Right cardiac atrium (tissue), 5 donors: Measurements from ENCODE around the gene NDUFA13. TPM values are rescaled to one million over a fixed set of nuclear protein-coding genes. Genes with fewer than 3 reads are reported as not detected.
"Not testable (repeated sequence)": the region's sequence is repeated elsewhere in the genome, so short reads cannot be mapped to it uniquely, and the experiment has no call there.

Experiments used
- ATAC-seq, 2 donors: fragments of 200-7000 bp; cut with Tn5 transposase; one replicate each; pipeline versions ENCODE4 v1.8.0 to v1.9.1; 2020; ENCODE audit warnings: moderate library complexity in 2 of 2, mild to moderate bottlenecking in 1 of 2
- DNase-seq, 3 donors: peaks; one replicate each; pipeline ENCODE4 v3.0.0-alpha.2; 2020
- H3K27ac ChIP-seq: one replicate; pipeline ENCODE4 v1.5.1; 2013; ENCODE audit warnings: mild to moderate bottlenecking, low read length, control low read depth, moderate library complexity
- H3K27me3 ChIP-seq: one replicate; pipeline ENCODE4 v1.6.1; 2013; ENCODE audit not compliant: control insufficient read depth, insufficient read depth
- H3K4me1 ChIP-seq: one replicate; pipeline ENCODE4 v1.6.1; 2013; ENCODE audit warnings: low read length; ENCODE audit not compliant: control insufficient read depth, insufficient read depth
- H3K4me3 ChIP-seq: one replicate; pipeline ENCODE4 v1.5.1; 2013; ENCODE audit warnings: low read length, control low read depth
- H3K9me3 ChIP-seq: one replicate; pipeline ENCODE4 v1.6.1; 2013; ENCODE audit warnings: low read length; ENCODE audit not compliant: control insufficient read depth
- WGBS: extraction: QIAGEN DNeasy Blood & Tissue Kit; methylation state at CpG from one replicate; pipeline ENCODE4 v1.1.7; 2013; 5-methylcytosine and 5-hydroxymethylcytosine counted together
- intact Hi-C, 4 donors: fragments of 100-400 bp; cut with DNase I; formaldehyde crosslinking; loops; one replicate each; pipeline versions ENCODE4 v1.11.0 to v1.14.0; 2022 to 2023
- long read RNA-seq, 4 donors: library from polyadenylated mRNA; unstranded; transcript quantifications; one replicate each; pipeline ENCODE4 v2.0.0, GENCODE V29; 2020 to 2021
- polyA plus RNA-seq: library from polyadenylated mRNA; stranded (reverse); fragments of 200-250 nt; gene quantifications from one replicate; pipeline ENCODE4 v1.2.3, GENCODE V29; 2013
- total RNA-seq, 4 donors: library from RNA; stranded (reverse); fragmentation: NEBNext Ultra II Directional; extraction: Animal tissue kit (Norgen Biotek cat#: 25700); gene quantifications; one replicate each; pipeline ENCODE4 v1.2.1, GENCODE V29; 2021
- donor health status: healthy with polysubstance abuse.
- donor health status: DM: no; HTN: yes; CAD: no.
- donor health status: DM: no; HTN: no; CAD: no.
- donor health status: DM: no; HTN: yes; CAD: no; lungs with severe emphysema.
- donor health status: DM: yes; HTN: yes; CAD: no.

The NDUFA13 gene
- total RNA-seq: 1,000 to 10,000 TPM in 1 of 4 donors, 100 to 1,000 TPM in 3; 785 to 1,013 (median 850) TPM
- 1,226 TPM for polyA plus RNA-seq
- long read RNA-seq, donor 1, transcript NDUFA13-204 (5 exons, 991 nt): major isoform, 400 of 403 reads
- long read RNA-seq, donor 1, partial matches to known transcripts: 0 of 403 reads
- long read RNA-seq, donor 1, other reads (novel, unspliced or antisense): 2 of 403 reads
- long read RNA-seq, donor 2, transcript NDUFA13-204 (5 exons, 991 nt): major isoform, 378 of 410 reads
- long read RNA-seq, donor 2, partial matches to known transcripts: 31 of 410 reads
- long read RNA-seq, donor 2, other reads (novel, unspliced or antisense): 0 of 410 reads
- long read RNA-seq, donor 3, transcript NDUFA13-204 (5 exons, 991 nt): major isoform, 87 of 131 reads
- long read RNA-seq, donor 3, partial matches to known transcripts: 43 of 131 reads
- long read RNA-seq, donor 3, other reads (novel, unspliced or antisense): 0 of 131 reads
- long read RNA-seq, donor 4, transcript NDUFA13-204 (5 exons, 991 nt): major isoform, 201 of 212 reads
- long read RNA-seq, donor 4, partial matches to known transcripts: 11 of 212 reads
- long read RNA-seq, donor 4, other reads (novel, unspliced or antisense): 0 of 212 reads

DNA sequence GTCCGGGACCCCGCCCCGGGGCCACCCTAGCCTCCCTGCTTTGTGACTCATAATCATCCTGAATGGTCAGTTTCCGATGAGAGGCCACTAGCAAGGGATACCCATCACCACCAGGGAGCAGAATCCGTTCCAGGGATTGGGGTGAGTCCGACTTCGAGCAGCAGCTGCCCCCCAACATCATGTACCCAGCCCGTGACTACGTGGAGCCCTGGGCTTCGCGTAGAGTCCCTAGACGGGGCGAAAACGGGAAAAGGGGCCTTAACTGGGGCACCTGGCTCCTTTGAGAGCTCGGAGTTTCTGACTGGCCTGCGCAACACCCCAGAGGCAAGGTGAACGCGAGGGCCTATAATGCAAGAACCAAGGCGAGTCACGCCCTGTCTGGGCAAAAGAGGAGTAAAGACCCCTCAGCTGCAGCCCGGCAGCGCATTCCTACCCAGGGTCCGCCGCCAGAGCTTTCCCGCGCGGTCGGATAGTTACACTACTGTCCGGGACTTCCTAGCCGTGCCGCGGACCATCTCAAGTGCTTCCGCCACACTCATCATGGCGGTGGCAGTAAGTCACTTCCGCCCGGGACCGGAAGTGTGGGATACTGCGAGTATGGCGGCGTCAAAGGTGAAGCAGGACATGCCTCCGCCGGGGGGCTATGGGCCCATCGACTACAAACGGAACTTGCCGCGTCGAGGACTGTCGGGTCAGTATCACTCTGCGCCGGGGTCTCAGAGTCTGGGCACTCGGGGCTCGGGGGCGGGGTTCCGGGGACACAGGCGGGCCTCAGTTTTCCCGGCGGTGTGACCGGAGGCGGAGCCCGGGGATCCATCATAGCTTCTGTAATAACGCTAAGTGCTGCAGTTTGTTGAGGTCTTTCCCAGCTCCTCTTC is at the start of gene NDUFA13:
Gene NDUFA13 (plus strand): TSS at position 584 of the 878 bp plus-strand sequence. CDS start 14 bp downstream, at position 598.
- Histone ChIP-seq H3K9me3 (no peaks in the 10 kb centered on the region), H3K27ac (peak within 1 kb of the TSS; percentile 82), H3K4me3 (peak within 1 kb of the TSS; percentile 79), H3K4me1 (peaks cover 1% of the 10 kb centered on the region), H3K27me3 (no peaks in the 10 kb centered on the region)
- ATAC-seq (peak; percentile 91 to 92), DNase-seq (peak; percentile 92 to 97 (median 97))
- WGBS: 5% methylated on average over 61 of the region's 61 CpGs
- intact Hi-C loops: no loop called here

DNA sequence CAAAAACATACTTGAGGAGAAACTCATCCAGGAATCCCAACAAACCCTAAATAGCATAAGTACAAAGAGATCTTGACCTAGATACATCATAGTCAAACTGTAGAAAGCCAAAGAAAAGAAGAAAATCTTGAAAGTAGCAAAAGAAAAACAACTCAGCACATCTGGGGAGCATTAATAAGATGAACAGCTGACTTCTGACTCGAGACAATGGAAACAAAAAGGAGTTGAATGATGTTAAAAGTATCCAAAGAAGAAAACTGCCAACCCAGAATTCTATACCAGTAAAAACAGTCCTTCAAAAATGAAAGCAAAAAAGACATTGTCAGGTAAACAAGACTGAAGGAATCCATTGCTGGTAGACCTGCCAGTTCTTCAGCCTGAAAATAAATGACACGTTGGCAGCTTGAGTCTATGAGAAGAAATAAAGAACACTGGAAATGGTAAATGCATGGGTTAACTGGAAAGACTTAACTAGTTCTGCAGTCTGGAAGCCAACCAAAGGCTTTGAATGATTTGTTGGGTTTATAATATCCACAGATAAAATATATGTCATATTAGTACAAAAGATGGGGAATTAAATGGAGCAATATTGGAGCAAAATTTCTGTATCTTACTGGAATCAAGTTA is 47.5 kb upstream of the NDUFA13 start:
- Histone ChIP-seq H3K4me1 (peaks cover 8% of the 10 kb centered on the region), H3K9me3 (peaks cover 2% of the 10 kb centered on the region), H3K4me3 (no peak overlapping the region), H3K27me3 (no peaks in the 10 kb centered on the region), H3K27ac (no peak overlapping the region)
- ATAC-seq: no peak
- 98% methylated on average over 2 of the region's 2 CpGs for WGBS
- DNase-seq: no peak
- intact Hi-C loops: no loop called here

DNA sequence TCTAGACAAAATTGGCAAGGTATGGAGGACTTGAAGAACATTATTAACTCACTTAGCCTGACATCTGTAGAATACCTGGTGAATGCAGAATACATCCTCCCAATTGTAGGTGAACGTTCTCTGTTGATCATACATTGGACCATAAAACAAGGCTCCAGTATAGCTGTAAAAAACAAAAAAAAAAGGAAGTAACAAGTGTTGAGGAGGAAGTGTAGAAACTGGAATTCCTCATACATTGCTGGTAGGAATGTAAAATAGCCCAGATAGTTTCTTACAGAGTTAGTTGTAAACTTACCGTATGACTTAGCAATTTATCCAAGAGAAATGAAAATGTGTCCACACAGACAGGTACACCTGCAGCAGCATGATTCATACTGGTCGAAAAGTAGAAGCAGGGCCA is 45.4 kb upstream of the NDUFA13 start:
- no peak overlapping the region for H3K27ac ChIP-seq
- 87% methylated on average over 3 of the region's 3 CpGs for WGBS
- ATAC-seq (no peak), DNase-seq (no peak)
- no peak overlapping the region for H3K4me3 ChIP-seq
- H3K9me3 ChIP-seq: peaks cover 2% of the 10 kb centered on the region
- peaks cover 2% of the 10 kb centered on the region for H3K4me1 ChIP-seq
- no peaks in the 10 kb centered on the region for H3K27me3 ChIP-seq
- intact Hi-C loops: no loop called here

DNA sequence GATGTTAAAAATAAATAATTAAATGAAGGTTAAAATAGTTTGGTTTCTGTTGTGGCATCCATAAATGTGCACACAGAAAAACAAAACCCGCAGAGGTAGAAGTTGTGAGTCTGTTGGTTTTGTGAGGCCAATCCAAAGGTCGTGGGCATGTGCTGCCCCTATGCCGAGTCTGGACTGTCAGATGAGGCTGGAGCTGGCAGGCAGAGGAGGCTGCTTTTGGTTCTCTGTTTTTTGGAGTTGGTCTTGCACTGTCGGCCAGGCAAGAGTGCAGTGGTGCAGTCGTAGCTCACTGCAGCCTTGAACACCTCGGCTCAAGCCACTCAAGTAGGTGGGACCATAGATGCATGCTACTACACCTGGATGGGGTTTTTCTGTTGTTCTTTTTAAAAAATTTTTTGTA is 44.3 kb upstream of the NDUFA13 start:
- Histone ChIP-seq H3K27ac (no peak overlapping the region), H3K9me3 (peaks cover 2% of the 10 kb centered on the region), H3K4me3 (no peak overlapping the region), H3K4me1 (peaks cover 2% of the 10 kb centered on the region), H3K27me3 (no peaks in the 10 kb centered on the region)
- 88% methylated on average over 6 of the region's 6 CpGs for WGBS
- ATAC-seq (no peak), DNase-seq (no peak)
- intact Hi-C loops: no loop called here

DNA sequence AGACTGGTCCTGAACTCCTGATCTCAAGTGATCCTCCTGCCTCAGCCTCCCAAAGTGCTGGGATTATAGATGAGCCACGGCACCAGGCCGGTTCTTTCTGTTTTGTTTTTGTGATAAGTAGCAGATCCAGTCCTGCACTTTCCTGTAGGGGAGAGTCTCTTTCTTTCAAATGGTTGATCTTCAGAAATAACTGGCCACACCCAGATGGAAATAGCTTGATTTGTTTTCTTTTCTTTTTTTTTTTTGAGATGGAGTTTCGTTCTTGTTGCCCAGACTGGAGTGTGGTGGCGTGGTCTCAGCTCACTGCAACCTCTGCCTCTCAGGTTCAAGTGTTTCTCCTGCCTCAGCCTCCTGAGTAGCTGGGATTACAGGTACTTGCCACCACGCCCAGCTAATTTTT is 43.9 kb upstream of the NDUFA13 start:
- H3K4me3 ChIP-seq, DNase-seq, H3K27me3 ChIP-seq, intact Hi-C loops, H3K27ac ChIP-seq, H3K9me3 ChIP-seq, H3K4me1 ChIP-seq: not testable (repeated sequence)
- WGBS: 76% methylated on average over 5 of the region's 5 CpGs
- peak in 1 of 2 donors; percentile 48 for ATAC-seq

DNA sequence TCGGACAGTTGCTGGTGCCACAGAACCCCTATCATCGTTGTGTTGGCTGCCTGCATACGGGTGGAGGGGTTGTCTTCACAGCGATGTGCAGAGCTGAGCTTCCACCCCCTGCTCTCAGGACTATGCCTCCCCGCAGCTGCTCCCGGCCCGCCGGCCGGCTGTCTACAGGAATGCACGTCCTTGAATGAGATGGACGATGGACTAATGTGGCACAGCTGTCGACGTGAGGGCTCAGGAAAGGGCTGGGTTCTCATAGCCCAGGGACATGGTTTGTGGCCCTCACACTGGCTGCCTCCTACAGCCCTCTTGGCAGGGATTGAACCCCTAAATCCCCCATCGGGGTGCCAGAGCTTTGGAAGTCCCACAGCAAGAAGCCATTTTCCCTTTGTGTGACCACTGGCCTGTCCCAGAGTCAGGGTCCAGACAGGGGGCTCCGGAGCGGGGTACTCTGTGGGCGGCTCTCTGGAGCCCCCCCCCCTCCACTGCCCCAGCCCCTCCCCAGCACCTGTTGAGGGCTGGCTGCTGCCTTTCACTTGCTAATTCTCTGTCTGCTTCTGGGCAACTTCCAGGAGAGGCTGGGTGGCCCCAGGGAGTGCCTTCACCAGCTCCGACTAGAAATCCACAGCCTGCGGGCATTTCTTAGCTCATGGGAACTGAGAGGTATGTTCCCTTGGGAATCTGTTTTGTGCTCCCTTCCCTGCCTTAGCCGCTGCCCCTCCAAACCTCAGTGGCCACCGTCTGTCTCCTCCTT is 40.8 kb upstream of the NDUFA13 start:
- intact Hi-C loops: no loop called here
- Histone ChIP-seq H3K27ac (no peak overlapping the region), H3K4me3 (no peak overlapping the region), H3K4me1 (peaks cover 2% of the 10 kb centered on the region), H3K27me3 (no peaks in the 10 kb centered on the region), H3K9me3 (no peaks in the 10 kb centered on the region)
- WGBS: 62% methylated on average over 21 of the region's 21 CpGs
- DNase-seq (peak in 1 of 3 donors; percentile 20), ATAC-seq (peak in 1 of 2 donors; percentile 12)

DNA sequence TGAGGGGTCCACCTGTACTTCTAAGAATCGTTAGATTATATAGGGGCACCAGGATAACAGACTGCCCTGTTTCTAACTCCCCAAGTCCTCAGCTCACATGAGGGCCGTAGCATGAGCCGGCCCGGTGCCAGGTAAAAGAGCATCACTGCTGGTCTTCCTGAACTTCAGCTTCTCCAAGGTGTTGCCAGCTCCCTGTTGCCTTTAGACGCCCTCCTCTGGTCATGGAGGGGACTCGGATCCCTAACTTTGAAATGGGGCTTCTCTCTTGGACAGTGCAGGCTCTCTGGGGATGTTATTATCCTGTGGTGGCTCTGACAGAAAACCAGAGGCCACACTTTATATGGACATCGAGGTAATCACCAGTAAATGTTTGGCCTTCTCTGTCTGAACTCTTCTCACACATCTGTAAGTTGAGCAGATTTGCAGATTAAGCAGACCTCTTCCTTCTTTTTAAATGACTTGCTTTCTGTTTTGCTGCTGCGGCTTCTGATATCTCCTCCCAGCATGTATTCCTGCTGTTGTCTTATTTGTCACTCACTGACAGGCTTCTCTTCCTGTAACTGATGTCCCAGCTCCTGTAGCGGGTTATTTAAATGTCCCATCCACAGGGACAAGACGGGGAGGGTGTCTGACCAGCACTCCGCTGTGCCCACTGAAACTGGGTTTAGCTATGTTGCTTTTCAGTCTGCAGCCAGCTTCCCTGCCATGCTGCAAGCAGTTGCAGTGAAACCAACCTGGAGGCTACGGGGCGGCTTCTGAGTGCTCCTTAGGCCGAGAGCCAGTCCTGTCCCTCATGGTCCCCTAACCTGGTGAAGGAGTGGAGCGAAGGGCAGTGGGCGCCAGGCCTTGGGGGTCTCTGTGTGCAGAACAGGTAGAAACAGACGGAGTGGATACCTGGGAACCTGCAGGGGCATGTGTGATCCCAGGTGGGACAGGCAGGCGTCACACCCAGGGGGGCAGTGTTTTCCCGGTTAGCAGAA is 39.9 kb upstream of the NDUFA13 start:
- peak in 1 of 3 donors; percentile 49 for DNase-seq
- intact Hi-C loops: no loop called here
- ATAC-seq: peak; percentile 7 to 35
- H3K27me3 ChIP-seq: no peaks in the 10 kb centered on the region
- WGBS: 73% methylated on average over 19 of the region's 19 CpGs
- H3K4me3 ChIP-seq: no peak overlapping the region
- H3K4me1 ChIP-seq: peaks cover 2% of the 10 kb centered on the region
- no peak overlapping the region for H3K27ac ChIP-seq
- H3K9me3 ChIP-seq: no peaks in the 10 kb centered on the region

DNA sequence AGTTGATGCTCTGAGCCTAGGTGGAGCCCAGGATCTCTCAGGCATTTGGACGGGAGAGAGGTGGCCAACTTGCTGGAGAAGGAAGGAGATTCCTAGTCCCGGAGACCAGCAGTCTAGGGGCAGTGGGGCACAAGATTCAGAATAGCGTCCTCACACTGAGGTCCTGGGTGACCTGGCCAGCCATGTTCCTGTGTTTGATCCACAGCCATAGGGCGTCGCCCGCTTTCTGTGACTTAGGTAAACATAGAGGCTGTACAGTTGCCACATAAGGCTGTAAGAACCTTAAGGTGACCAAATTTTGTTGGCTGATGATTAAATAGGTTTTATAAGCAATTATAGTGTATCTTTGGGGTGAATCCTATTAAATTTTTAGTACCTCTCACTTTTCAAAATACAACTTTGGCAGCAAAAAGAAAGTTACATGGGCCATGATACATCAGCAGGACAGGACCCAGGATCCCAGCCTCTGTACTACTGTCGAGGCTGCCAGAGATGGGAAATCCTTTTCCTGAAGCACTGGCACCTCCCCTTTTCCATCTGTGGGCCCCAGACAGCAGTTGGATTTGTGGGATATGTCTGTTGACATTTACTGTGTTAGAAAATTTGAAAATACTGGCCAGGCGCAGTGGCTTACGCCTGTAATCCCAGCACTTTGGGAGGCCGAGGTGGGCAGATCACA is 38.2 kb upstream of the NDUFA13 start:
- no peaks in the 10 kb centered on the region for H3K9me3 ChIP-seq
- H3K27me3 ChIP-seq: no peaks in the 10 kb centered on the region
- intact Hi-C loops: no loop called here
- DNase-seq (peak in 1 of 3 donors; percentile 33), ATAC-seq (peak in 1 of 2 donors; percentile 60)
- WGBS: 88% methylated on average over 10 of the region's 10 CpGs
- H3K27ac ChIP-seq: no peak overlapping the region
- no peak overlapping the region for H3K4me3 ChIP-seq
- H3K4me1 ChIP-seq: peaks cover 3% of the 10 kb centered on the region

DNA sequence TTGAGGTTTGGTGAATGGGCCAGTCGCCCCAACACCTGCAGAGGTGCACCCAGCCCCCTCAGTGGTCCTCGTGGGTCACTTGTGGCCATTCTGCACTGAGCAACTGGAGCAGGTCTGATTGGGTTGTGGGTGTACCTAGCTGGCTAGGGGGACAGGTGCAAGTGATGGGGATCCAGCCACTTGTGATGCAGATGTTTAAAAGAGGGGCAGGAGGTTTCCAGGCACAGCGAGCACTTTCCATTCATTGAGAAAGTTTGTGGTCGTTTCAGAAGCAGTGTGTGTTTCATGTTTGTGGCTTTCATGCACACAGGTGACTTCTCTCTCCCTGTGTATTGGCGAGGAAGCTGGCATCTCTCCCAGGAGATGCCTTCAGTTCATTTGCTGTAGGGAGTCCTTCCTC is 35.3 kb upstream of the NDUFA13 start:
- Histone ChIP-seq H3K4me1 (peaks cover 7% of the 10 kb centered on the region), H3K4me3 (no peak overlapping the region), H3K9me3 (no peaks in the 10 kb centered on the region), H3K27me3 (no peaks in the 10 kb centered on the region), H3K27ac (no peak overlapping the region)
- WGBS: 82% methylated on average over 5 of the region's 5 CpGs
- ATAC-seq: no peak
- intact Hi-C loops: loop anchor here in 1 of 4 donors (10.0 kb wide), 1 partner anchor 76 kb away; the partner anchor contains the start of gene GATAD2A
- peak in 1 of 3 donors; percentile 25 for DNase-seq
